Activated gamma-delta T cell (primary cell): ENCODE results near the gene ECM1.

ENCODE experiments used
- DNase-seq: peaks from one replicate; lab custom pipeline; 2025; lab: John Stamatoyannopoulos, UW

ECM1 gene

GRCh38 chr1:150545486-150546032 is 37.6 kb downstream of the ECM1 start:
- no peak for DNase-seq

GRCh38 chr1:150546294-150546937 is 38.5 kb downstream of the ECM1 start:
- DNase-seq = no peak

DNA sequence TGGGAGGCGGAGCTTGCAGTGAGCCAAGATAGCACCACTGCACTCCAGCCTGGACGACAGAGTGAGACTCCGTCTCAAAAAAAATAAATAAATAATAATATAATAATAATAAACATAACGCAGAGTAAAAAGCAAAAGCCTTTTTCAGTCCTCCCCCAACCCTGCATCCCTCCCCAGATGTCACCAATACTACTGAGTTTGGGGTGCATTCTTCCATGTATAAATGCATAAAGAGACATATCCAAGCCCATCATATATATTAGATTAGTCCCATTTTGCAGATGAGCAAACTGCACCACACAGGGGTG is 40.4 kb downstream of the ECM1 start:
- DNase-seq = no peak

DNA sequence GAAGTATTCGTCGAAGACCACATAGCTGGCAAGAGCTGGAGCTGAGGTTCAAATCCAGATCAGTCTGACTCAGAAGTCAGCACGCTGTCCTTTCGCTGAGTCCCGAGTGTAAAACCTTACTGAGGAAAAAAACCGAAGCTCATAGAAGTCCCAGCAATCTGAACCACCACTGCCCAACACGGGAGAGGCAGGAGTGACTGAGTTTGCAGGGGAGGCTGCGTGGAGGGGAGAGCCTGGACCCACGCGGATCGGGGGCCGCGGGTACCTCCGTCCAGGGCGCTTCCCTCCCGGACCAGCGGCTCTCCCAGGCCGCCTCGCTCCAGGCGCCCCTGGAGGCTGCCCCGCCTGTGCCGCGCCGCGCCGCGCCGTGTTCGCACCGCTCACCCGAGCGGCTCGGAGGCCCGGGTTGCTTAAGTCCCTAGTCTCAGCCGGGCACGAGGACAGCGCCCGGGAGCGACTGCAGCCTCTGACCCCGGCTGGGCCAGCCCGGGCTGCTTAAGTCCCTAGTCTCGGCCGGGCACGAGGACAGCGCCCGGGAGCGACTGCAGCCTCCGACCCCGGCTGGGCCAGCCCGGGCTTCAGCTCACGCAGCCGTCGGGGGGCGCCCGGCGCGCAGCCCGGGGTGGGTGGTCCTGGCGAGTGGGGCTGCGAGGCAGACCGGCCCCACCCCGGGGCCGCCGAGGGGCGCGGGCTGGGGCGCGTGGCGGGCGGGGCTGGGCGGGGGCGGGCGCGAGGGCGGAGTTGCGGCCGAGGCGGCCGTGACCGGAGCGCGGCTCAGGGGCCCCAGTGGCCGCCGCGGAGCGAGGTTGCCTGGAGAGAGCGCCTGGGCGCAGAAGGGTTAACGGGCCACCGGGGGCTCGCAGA is 41.0 kb downstream of the ECM1 start, which contains the start of gene ADAMTSL4:
Gene ADAMTSL4 (plus strand): TSS at position 777 of the 864 bp plus-strand sequence. CDS start 2,881 bp downstream, outside the sequence.
- DNase-seq = peak; percentile 24

DNA sequence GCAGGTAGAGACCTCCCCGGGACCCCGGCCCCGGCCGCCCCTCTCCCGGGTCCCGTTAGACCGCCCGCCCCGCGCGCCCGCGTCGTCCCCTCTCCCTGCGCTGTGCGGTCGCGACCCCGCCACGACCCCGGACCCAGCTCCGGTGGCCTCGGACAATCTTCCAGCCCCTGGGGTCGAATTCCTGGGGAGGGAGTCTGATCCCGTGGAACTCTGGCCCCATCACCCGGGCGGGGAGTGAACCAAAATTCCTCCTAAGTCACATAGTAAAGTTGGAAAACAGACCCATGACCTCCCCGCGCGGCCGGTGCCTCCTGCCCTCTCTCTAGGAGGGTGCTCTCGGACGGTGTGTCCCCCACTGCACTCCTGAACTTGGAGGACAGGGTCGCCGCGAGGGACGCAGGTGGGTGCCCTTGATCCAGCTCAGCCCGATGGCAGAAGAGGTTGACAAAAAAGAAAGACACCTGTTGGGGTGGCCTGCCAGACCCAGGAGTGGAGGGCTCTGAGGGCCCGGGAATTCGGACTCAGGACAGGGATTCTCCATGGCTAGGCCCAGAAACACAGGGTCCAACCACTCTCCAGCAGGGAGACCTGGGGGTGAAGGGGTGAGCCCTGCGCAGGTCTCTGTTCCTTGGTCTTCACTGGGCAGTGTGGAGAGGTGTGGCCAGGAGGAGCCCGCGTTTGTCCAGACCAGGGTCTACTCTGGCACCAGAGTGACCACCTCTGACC is 41.8 kb downstream of the ECM1 start:
- no peak for DNase-seq

DNA sequence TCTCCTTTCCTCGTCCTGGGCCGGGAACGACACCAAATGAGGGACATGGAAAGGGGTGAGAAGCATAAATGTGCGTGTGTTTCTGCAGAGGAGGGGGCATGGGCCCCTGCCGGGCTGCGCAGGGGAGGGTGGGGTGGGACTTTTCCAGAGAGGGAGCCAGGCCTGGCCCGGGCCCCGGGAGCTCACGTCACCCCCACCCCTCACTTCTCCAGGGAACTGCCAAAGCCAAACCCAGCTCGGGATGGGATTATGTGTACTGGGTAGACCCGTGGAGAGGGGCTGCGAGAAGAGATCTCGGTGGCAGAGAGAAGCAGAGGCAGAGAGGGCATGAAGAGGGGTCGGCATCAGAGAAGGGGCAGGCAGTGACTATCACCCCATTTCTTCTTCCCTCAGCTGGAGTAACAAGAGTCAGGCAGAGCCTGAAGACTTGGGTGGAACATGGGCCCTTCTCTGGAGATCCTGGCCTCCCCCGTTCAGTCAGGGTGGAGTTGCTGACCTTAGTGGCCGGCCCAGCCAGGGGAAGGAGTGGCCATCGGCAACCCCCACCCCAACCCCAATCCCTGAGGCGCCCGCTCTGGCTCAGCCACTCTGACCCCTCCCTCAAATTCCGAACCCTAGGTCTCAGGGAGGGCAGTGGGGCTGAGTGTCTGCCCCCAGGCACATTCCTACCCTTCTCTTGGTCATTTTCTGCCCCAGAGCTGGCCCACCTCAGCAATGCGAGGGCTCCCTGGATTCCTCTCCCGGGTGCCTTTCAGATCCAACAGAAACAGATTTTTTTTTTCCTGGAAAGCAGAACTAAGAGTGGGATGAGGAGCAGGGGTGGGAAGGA is 42.5 kb downstream of the ECM1 start:
- DNase-seq = no peak

GRCh38 chr1:150551051-150551783 is 43.3 kb downstream of the ECM1 start:
- no peak for DNase-seq

DNA sequence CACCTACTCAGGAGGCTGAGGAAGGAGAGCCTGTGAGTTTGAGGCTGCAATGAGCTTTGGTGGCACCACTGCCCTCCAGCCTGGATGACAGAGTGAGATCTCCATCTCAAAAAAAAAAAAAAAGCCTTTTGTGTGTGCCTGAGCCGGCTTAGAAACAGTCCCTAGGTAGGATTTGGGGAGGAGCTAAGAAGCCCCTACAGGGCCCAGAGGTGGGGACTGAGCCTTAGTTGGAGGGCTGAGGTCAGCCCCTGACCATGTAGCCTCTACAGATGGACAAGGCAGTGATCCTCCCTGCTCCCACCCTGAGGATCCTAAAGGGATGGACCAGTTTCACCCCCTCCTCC is 43.8 kb downstream of the ECM1 start:
- no peak for DNase-seq

- no peak for DNase-seq
Observed at GRCh38 chr1:150552128-150552910, 44.4 kb downstream of the ECM1 start.

GRCh38 chr1:150552911-150553289 is 45.0 kb downstream of the ECM1 start:
- no peak for DNase-seq

DNA sequence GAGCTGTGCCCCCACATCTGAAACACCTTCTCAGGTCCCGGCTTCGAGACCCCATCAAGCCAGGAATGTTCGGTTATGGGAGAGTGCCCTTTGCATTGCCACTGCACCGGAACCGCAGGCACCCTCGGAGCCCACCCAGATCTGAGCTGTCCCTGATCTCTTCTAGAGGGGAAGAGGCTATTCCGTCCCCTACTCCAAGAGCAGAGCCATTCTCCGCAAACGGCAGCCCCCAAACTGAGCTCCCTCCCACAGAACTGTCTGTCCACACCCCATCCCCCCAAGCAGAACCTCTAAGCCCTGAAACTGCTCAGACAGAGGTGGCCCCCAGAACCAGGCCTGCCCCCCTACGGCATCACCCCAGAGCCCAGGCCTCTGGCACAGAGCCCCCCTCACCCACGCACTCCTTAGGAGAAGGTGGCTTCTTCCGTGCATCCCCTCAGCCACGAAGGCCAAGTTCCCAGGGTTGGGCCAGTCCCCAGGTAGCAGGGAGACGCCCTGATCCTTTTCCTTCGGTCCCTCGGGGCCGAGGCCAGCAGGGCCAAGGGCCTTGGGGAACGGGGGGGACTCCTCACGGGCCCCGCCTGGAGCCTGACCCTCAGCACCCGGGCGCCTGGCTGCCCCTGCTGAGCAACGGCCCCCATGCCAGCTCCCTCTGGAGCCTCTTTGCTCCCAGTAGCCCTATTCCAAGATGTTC is 45.6 kb downstream of the ECM1 start:
- no peak for DNase-seq

GRCh38 chr1:150554086-150554452 is 46.2 kb downstream of the ECM1 start:
- no peak for DNase-seq

DNA sequence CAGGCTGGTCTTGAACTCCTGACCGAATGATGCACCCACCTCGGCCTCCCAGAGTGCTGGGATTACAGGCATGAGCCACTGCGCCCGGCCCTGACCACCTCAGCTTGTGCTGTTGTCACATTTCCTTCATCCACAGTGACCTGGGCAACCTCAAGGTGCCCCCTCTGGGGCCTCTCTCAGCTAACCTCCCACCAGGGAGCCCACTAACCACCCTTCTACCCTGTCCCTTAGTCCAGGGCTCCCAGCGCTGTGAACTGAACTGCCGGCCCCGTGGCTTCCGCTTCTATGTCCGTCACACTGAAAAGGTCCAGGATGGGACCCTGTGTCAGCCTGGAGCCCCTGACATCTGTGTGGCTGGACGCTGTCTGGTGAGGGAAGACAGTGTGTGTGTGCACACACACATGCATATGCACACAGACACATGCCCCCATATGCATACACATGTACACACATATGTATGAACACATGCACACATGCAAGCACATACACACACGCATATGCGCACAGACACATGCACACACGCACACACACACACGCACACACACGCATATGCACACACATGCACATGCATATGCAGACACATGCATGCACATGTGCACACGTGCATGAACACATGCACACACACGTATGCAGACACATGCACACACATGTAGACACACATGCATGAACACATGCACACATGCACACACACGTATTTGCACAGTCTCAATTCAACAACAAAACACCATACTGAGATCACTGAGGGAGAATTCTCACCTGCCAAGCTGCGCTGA is 47.5 kb downstream of the ECM1 start:
- DNase-seq = no peak

- no peak for DNase-seq
Observed at GRCh38 chr1:150555971-150556865, 48.3 kb downstream of the ECM1 start.

DNA sequence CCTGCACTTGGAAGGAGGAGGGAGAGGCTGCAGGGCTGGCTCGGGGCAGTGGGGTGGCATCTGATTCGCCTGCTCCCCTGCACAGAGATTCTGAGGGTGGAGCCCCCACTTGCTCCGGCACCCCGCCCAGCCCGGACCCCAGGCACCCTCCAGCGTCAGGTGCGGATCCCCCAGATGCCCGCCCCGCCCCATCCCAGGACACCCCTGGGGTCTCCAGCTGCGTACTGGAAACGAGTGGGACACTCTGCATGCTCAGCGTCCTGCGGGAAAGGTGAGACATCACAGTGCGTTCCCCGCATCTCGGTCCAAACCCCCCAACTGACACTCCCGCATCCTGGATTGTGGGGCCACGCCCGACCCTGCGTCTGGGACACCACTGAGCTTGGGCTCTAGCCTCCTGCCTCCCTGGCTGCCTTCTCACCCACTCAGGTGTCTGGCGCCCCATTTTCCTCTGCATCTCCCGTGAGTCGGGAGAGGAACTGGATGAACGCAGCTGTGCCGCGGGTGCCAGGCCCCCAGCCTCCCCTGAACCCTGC is 49.2 kb downstream of the ECM1 start:
- no peak for DNase-seq

- DNase-seq = no peak
Observed at GRCh38 chr1:150557813-150558212, 49.9 kb downstream of the ECM1 start.

GRCh38 chr1:150558303-150558704 is 50.4 kb downstream of the ECM1 start:
- DNase-seq = no peak
